ENCODE results near the gene NOTO. TPM values are rescaled to one million over a fixed set of nuclear protein-coding genes. Genes with fewer than 3 reads are reported as not detected.

Gene NOTO
- total and polyA plus RNA-seq, 2 experiments from 2014 or later: not detected

GRCh38 chr2:73259276-73259675 lies 56.9 kb downstream of the NOTO start:
- H3K27ac ChIP-seq: no peak overlapping the region
- no peak for DNase-seq (ENCODE audit: low spot score)
- H3K9me2 ChIP-seq (replicated peaks; ENCODE audit: insufficient read depth): no peaks in the 10 kb centered on the region
- no peak overlapping the region for H2AFZ ChIP-seq
- no peak overlapping the region for H3K4me2 ChIP-seq
- no peak for TF ChIP-seq EZH2 (IDR thresholded peaks at IDR 0.05; ENCODE audit: borderline replicate concordance)
- TF ChIP-seq EZH2phosphoT487 (IDR thresholded peaks at IDR 0.05; ENCODE audit: low read depth, severe bottlenecking, unreplicated experiment): no peak
- no peak for TF ChIP-seq CTCF (IDR thresholded peaks at IDR 0.05; ENCODE audit: poor library complexity)
- no peaks in the 10 kb centered on the region for H3K9me3 ChIP-seq (ENCODE audit: low read depth)
- H3K4me3 ChIP-seq: no peak overlapping the region
- no peaks in the 10 kb centered on the region for H3K27me3 ChIP-seq
- no peaks in the 10 kb centered on the region for H3K4me1 ChIP-seq (ENCODE audit: insufficient read depth)
- no peaks in the 10 kb centered on the region for H3K79me2 ChIP-seq
- H3K36me3 ChIP-seq (replicated peaks; ENCODE audit: insufficient read depth, low read depth): no peaks in the 10 kb centered on the region
- no peaks in the 10 kb centered on the region for H4K20me1 ChIP-seq (ENCODE audit: insufficient read depth, poor library complexity, severe bottlenecking)
- WGBS (ENCODE audit: low lambda C conversion rate, missing lambda C conversion rate): 96% methylated on average over 8 of the region's 8 CpGs

GRCh38 chr2:73259704-73260337 lies 57.4 kb downstream of the NOTO start:
- no peaks in the 10 kb centered on the region for H4K20me1 ChIP-seq (ENCODE audit: insufficient read depth, poor library complexity, severe bottlenecking)
- no peak overlapping the region for H2AFZ ChIP-seq
- no peaks in the 10 kb centered on the region for H3K9me3 ChIP-seq (ENCODE audit: low read depth)
- no peak overlapping the region for H3K4me2 ChIP-seq
- H3K4me1 ChIP-seq (ENCODE audit: insufficient read depth): no peaks in the 10 kb centered on the region
- H3K9me2 ChIP-seq (replicated peaks; ENCODE audit: insufficient read depth): no peaks in the 10 kb centered on the region
- no peaks in the 10 kb centered on the region for H3K27me3 ChIP-seq
- no peak overlapping the region for H3K4me3 ChIP-seq
- no peak for DNase-seq (ENCODE audit: low spot score)
- 98% methylated on average over 4 of the region's 4 CpGs for WGBS (ENCODE audit: low lambda C conversion rate, missing lambda C conversion rate)
- H3K27ac ChIP-seq: no peak overlapping the region
- no peak for TF ChIP-seq EZH2phosphoT487 (IDR thresholded peaks at IDR 0.05; ENCODE audit: low read depth, severe bottlenecking, unreplicated experiment)
- TF ChIP-seq EZH2 (IDR thresholded peaks at IDR 0.05; ENCODE audit: borderline replicate concordance): no peak
- no peak for TF ChIP-seq CTCF (IDR thresholded peaks at IDR 0.05; ENCODE audit: poor library complexity)
- H3K36me3 ChIP-seq (replicated peaks; ENCODE audit: insufficient read depth, low read depth): no peaks in the 10 kb centered on the region
- no peaks in the 10 kb centered on the region for H3K79me2 ChIP-seq

- H3K9me2 ChIP-seq (replicated peaks; ENCODE audit: insufficient read depth): no peaks in the 10 kb centered on the region
- H3K27me3 ChIP-seq: no peaks in the 10 kb centered on the region
- no peaks in the 10 kb centered on the region for H4K20me1 ChIP-seq (ENCODE audit: insufficient read depth, poor library complexity, severe bottlenecking)
- no peak overlapping the region for H3K4me3 ChIP-seq
- TF ChIP-seq EZH2phosphoT487 (IDR thresholded peaks at IDR 0.05; ENCODE audit: low read depth, severe bottlenecking, unreplicated experiment) (no peak), EZH2 (IDR thresholded peaks at IDR 0.05; ENCODE audit: borderline replicate concordance) (no peak), CTCF (IDR thresholded peaks at IDR 0.05; ENCODE audit: poor library complexity) (peak; percentile 44)
- H3K9me3 ChIP-seq (ENCODE audit: low read depth): no peaks in the 10 kb centered on the region
- H2AFZ ChIP-seq: no peak overlapping the region
- H3K4me1 ChIP-seq (ENCODE audit: insufficient read depth): no peaks in the 10 kb centered on the region
- DNase-seq (ENCODE audit: low spot score): peak; percentile 69
- H3K36me3 ChIP-seq (replicated peaks; ENCODE audit: insufficient read depth, low read depth): no peaks in the 10 kb centered on the region
- H3K27ac ChIP-seq: no peak overlapping the region
- no peak overlapping the region for H3K4me2 ChIP-seq
- H3K79me2 ChIP-seq: no peaks in the 10 kb centered on the region
- WGBS (ENCODE audit: low lambda C conversion rate, missing lambda C conversion rate): 38% methylated on average over 16 of the region's 17 CpGs
Observed at GRCh38 chr2:73260338-73260984, 58.1 kb downstream of the NOTO start.

Other genes starting within 250 kb of the NOTO start
- 25.7 and 34.6 TPM in 2 replicates for gene SFXN5, start 130.9 kb upstream of the NOTO start, total RNA-seq
- gene SFXN5, start 130.9 kb upstream of the NOTO start, polyA plus RNA-seq: 25.8 and 26.1 TPM in 2 replicates
- 33.7 and 34.7 TPM in 2 replicates for gene RAB11FIP5, start 89.6 kb upstream of the NOTO start, total RNA-seq
- gene RAB11FIP5, start 89.6 kb upstream of the NOTO start, polyA plus RNA-seq: 31.1 and 33.5 TPM in 2 replicates
- 15.5 and 28.3 TPM in 2 replicates for gene SMYD5, start 11.7 kb downstream of the NOTO start, total RNA-seq
- 10.0 and 16.9 TPM in 2 replicates for gene SMYD5, start 11.7 kb downstream of the NOTO start, polyA plus RNA-seq
- gene PRADC1, start 30.7 kb downstream of the NOTO start, total RNA-seq: 26.9 and 36.6 TPM in 2 replicates
- gene PRADC1, start 30.7 kb downstream of the NOTO start, polyA plus RNA-seq: 31.6 and 39.7 TPM in 2 replicates
- 195 and 197 TPM in 2 replicates for gene CCT7, start 31.7 kb downstream of the NOTO start, total RNA-seq
- gene CCT7, start 31.7 kb downstream of the NOTO start, polyA plus RNA-seq: 190 TPM in 2 replicates
- gene FBXO41, start 81.9 kb downstream of the NOTO start, total RNA-seq: 0.92 and 2.1 TPM in 2 replicates
- 1.2 and 1.3 TPM in 2 replicates for gene FBXO41, start 81.9 kb downstream of the NOTO start, polyA plus RNA-seq
- gene EGR4, start 91.0 kb downstream of the NOTO start, total RNA-seq: 0.23 TPM in 1 of 2 replicates, not detected in the other
- 0.78 and 1.9 TPM in 2 replicates for gene EGR4, start 91.0 kb downstream of the NOTO start, polyA plus RNA-seq
- 14.5 and 17.5 TPM in 2 replicates for gene ALMS1, start 183.3 kb downstream of the NOTO start, total RNA-seq
- gene ALMS1, start 183.3 kb downstream of the NOTO start, polyA plus RNA-seq: 4.6 and 5.4 TPM in 2 replicates

All from hepatocyte (in vitro differentiated cells).